T-helper 2 cell treated with Interferon-gamma antibody and Interleukin-4, amounts not matched to agents 100 ng/mL and 5 ng/mL, for 36 hours (primary cell): ENCODE results near the gene ZNF776. TPM values are rescaled to one million over a fixed set of nuclear protein-coding genes. Genes with fewer than 3 reads are reported as not detected.
"Not testable (repeated sequence)": the region's sequence is repeated elsewhere in the genome, so short reads cannot be mapped to it uniquely, and the experiment has no call there.

Experiments used
- intact Hi-C: fragments of 100-400 bp; cut with micrococcal nuclease; formaldehyde crosslinking; loops from one replicate; pipeline ENCODE4 v1.15.1; 2023
- total RNA-seq: library from RNA; stranded (reverse); gene quantifications from 2 replicates; pipeline ENCODE4 v1.2.3, GENCODE V29; 2022

The ZNF776 gene
- total RNA-seq, 1 donor from 2014 or later, result 9.0 TPM

- intact Hi-C loops, result no loop called here
These were observed 30.2 kb downstream of the ZNF776 start for GRCh38 chr19:57776764-57777296.

GRCh38 chr19:57778336-57778735, 31.7 kb downstream of the ZNF776 start:
- intact Hi-C loops, result no loop called here

- intact Hi-C loops, result no loop called here
These were observed 32.7 kb downstream of the ZNF776 start for GRCh38 chr19:57779220-57779845.

GRCh38 chr19:57786286-57786685, 39.7 kb downstream of the ZNF776 start:
- intact Hi-C loops, result no loop called here

- intact Hi-C loops, result no loop called here
These were observed 40.3 kb downstream of the ZNF776 start for GRCh38 chr19:57786906-57787305.

- intact Hi-C loops, result no loop called here
These were observed 41.6 kb downstream of the ZNF776 start for GRCh38 chr19:57788114-57788692.

GRCh38 chr19:57789288-57789687, 42.7 kb downstream of the ZNF776 start:
- intact Hi-C loops, result no loop called here

- intact Hi-C loops, result not testable (repeated sequence)
These were observed 50.0 kb downstream of the ZNF776 start for GRCh38 chr19:57796580-57796979.

GRCh38 chr19:57800696-57801095, 54.1 kb downstream of the ZNF776 start:
- intact Hi-C loops, result no loop called here

- intact Hi-C loops, result no loop called here
These were observed 55.7 kb downstream of the ZNF776 start for GRCh38 chr19:57802269-57802668.

GRCh38 chr19:57803265-57803593, 56.6 kb downstream of the ZNF776 start:
- intact Hi-C loops, result no loop called here

GRCh38 chr19:57803594-57804325, 57.1 kb downstream of the ZNF776 start:
- intact Hi-C loops, result no loop called here

GRCh38 chr19:57807541-57807940, 60.9 kb downstream of the ZNF776 start:
- intact Hi-C loops, result no loop called here

Other genes with a start within 250 kb of the ZNF776 start
- gene ZNF773, start 246.9 kb upstream of the ZNF776 start, total RNA-seq, result 6.7 and 8.2 TPM in 2 replicates
- 6.8 and 7.7 TPM in 2 replicates for gene ZNF549, start 219.5 kb upstream of the ZNF776 start, total RNA-seq
- gene ZNF550, start 187.0 kb upstream of the ZNF776 start, total RNA-seq, result 9.0 and 10.0 TPM in 2 replicates
- 4.5 and 5.0 TPM in 2 replicates for gene ZNF416, start 167.9 kb upstream of the ZNF776 start, total RNA-seq
- 4.1 and 4.4 TPM in 2 replicates for gene ZIK1, start 162.7 kb upstream of the ZNF776 start, total RNA-seq
- 7.6 and 7.7 TPM in 2 replicates for gene ZNF530, start 146.9 kb upstream of the ZNF776 start, total RNA-seq
- 11.9 and 13.6 TPM in 2 replicates for gene ZNF134, start 132.6 kb upstream of the ZNF776 start, total RNA-seq
- 13.6 and 14.3 TPM in 2 replicates for gene ZNF211, start 113.6 kb upstream of the ZNF776 start, total RNA-seq
- gene ZSCAN4, start 77.9 kb upstream of the ZNF776 start, total RNA-seq, result not detected in 2 replicates
- gene ZNF551, start 64.8 kb upstream of the ZNF776 start, total RNA-seq, result 10.2 and 12.2 TPM in 2 replicates
- gene ZNF154, start 37.6 kb upstream of the ZNF776 start, total RNA-seq, result 4.3 and 5.1 TPM in 2 replicates
- 9.8 and 11.5 TPM in 2 replicates for gene ZNF671, start 19.2 kb upstream of the ZNF776 start, total RNA-seq
- gene ZNF586, start 22.9 kb downstream of the ZNF776 start, total RNA-seq, result 16.8 and 17.2 TPM in 2 replicates
- 9.2 and 9.6 TPM in 2 replicates for gene ZNF552, start 68.1 kb downstream of the ZNF776 start, total RNA-seq
- gene ZNF587B, start 83.5 kb downstream of the ZNF776 start, total RNA-seq, result 20.5 and 20.6 TPM in 2 replicates
- gene ZNF587, start 103.0 kb downstream of the ZNF776 start, total RNA-seq, result 36.1 and 37.7 TPM in 2 replicates
- 12.5 and 13.5 TPM in 2 replicates for gene ZNF814, start 142.2 kb downstream of the ZNF776 start, total RNA-seq
- 17.9 and 22.0 TPM in 2 replicates for gene ZNF417, start 169.8 kb downstream of the ZNF776 start, total RNA-seq
- 1.5 and 2.6 TPM in 2 replicates for gene ZNF418, start 188.6 kb downstream of the ZNF776 start, total RNA-seq
- gene ZNF256, start 200.9 kb downstream of the ZNF776 start, total RNA-seq, result 4.2 and 4.6 TPM in 2 replicates
- gene C19orf18, start 227.7 kb downstream of the ZNF776 start, total RNA-seq, result 0.30 and 0.34 TPM in 2 replicates